T-helper 2 cell treated with Interferon-gamma antibody and Interleukin-4, amounts not matched to agents 100 ng/mL and 5 ng/mL, for 36 hours (primary cell): Measurements from ENCODE around the gene PTPRN2. TPM values are rescaled to one million over a fixed set of nuclear protein-coding genes. Genes with fewer than 3 reads are reported as not detected.
"Not testable (repeated sequence)": the region's sequence is repeated elsewhere in the genome, so short reads cannot be mapped to it uniquely, and the experiment has no call there.

ENCODE experiments used
- intact Hi-C: fragments of 100-400 bp; cut with micrococcal nuclease; formaldehyde crosslinking; loops from one replicate; pipeline ENCODE4 v1.15.1; 2023
- total RNA-seq: library from RNA; stranded (reverse); gene quantifications from 2 replicates; pipeline ENCODE4 v1.2.3, GENCODE V29; 2022

The PTPRN2 gene
- total RNA-seq, 1 donor from 2014 or later = 5.1 TPM

GRCh38 chr7:158310924-158311666, 276.5 kb downstream of the PTPRN2 start:
- intact Hi-C loops = no loop called here

- intact Hi-C loops = no loop called here
Observed at GRCh38 chr7:158309868-158310763, 277.5 kb downstream of the PTPRN2 start.

GRCh38 chr7:158308001-158308400, 279.6 kb downstream of the PTPRN2 start:
- intact Hi-C loops = no loop called here

GRCh38 chr7:158304072-158304471, 283.6 kb downstream of the PTPRN2 start:
- intact Hi-C loops = not testable (repeated sequence)

GRCh38 chr7:158303121-158303520, 284.5 kb downstream of the PTPRN2 start:
- intact Hi-C loops = no loop called here

- intact Hi-C loops = no loop called here
Observed at GRCh38 chr7:158302274-158303070, 285.2 kb downstream of the PTPRN2 start.

- intact Hi-C loops = no loop called here
Observed at GRCh38 chr7:158301207-158301606, 286.4 kb downstream of the PTPRN2 start.

- intact Hi-C loops = no loop called here
Observed at GRCh38 chr7:158300427-158300826, 287.2 kb downstream of the PTPRN2 start.

GRCh38 chr7:158299607-158300006, 288.0 kb downstream of the PTPRN2 start:
- intact Hi-C loops = no loop called here

GRCh38 chr7:158296798-158297104, 290.9 kb downstream of the PTPRN2 start:
- intact Hi-C loops = no loop called here

GRCh38 chr7:158295966-158296797, 291.4 kb downstream of the PTPRN2 start:
- intact Hi-C loops = no loop called here

GRCh38 chr7:158294468-158295215, 293.0 kb downstream of the PTPRN2 start:
- intact Hi-C loops = not testable (repeated sequence)

GRCh38 chr7:158292948-158293347, 294.7 kb downstream of the PTPRN2 start:
- intact Hi-C loops = no loop called here

GRCh38 chr7:158291998-158292397, 295.6 kb downstream of the PTPRN2 start:
- intact Hi-C loops = no loop called here

GRCh38 chr7:158289761-158290523, 297.7 kb downstream of the PTPRN2 start:
- intact Hi-C loops = no loop called here

- intact Hi-C loops = no loop called here
Observed at GRCh38 chr7:158289231-158289630, 298.4 kb downstream of the PTPRN2 start.

- intact Hi-C loops = no loop called here
Observed at GRCh38 chr7:158286210-158286609, 301.4 kb downstream of the PTPRN2 start.

- intact Hi-C loops = no loop called here
Observed at GRCh38 chr7:158285383-158285770, 302.2 kb downstream of the PTPRN2 start.

GRCh38 chr7:158284617-158285382, 302.8 kb downstream of the PTPRN2 start:
- intact Hi-C loops = no loop called here
